K562 (cell line): ENCODE results near the gene RPL22L1. TPM values are rescaled to one million over a fixed set of nuclear protein-coding genes. Genes with fewer than 3 reads are reported as not detected.

ENCODE experiments used
- ARNT ChIP-seq, 2 experiments: fragments of 450-650 bp; IDR thresholded peaks; 2 replicates each; pipeline ENCODE4 v1.6.1; 2016; ENCODE audit warnings: mild to moderate bottlenecking in 1 of 2
- BDP1 ChIP-seq: IDR thresholded peaks from 3 replicates; pipeline ENCODE4 v1.6.1; 2011; ENCODE audit not compliant: insufficient read length, insufficient read depth
- BHLHE40 ChIP-seq: IDR thresholded peaks from 2 replicates; pipeline ENCODE4 v1.6.1; 2011; ENCODE audit warnings: low read length, improper control_type of control experiment
- CTCF ChIP-seq, 3 experiments: IDR thresholded peaks in 2 of 3; conservative IDR thresholded peaks in 1 of 3; 2 replicates each; pipeline ENCODE4 v1.5.1; 2011 to 2012; ENCODE audit warnings: low read length in 3 of 3, mild to moderate bottlenecking in 3 of 3, control low read depth in 2 of 3, improper control_type of control experiment in 1 of 3, inconsistent platforms in 1 of 3, low read depth in 1 of 3, mixed read lengths in 1 of 3, moderate library complexity in 1 of 3; ENCODE audit not compliant: insufficient read depth in 2 of 3
- CXXC5 ChIP-seq: fragments of 250-450 bp; sonication (Bioruptor Pico); IDR thresholded peaks from 2 replicates; pipeline ENCODE4 v1.8.0; 2022; ENCODE audit warnings: inconsistent platforms, mild to moderate bottlenecking, moderate library complexity
- ETV1 ChIP-seq: fragments of 450-650 bp; conservative IDR thresholded peaks from 2 replicates; pipeline ENCODE4 v1.6.1; 2016; ENCODE audit warnings: missing genetic modification characterization, control low read depth, low read depth, missing compliant biosample characterization
- FOXA3 ChIP-seq, 2 experiments: fragments of 450-650 bp in 1 of 2; sonication (generic) in 1 of 2; formaldehyde crosslinking; IDR thresholded peaks in 1 of 2; conservative IDR thresholded peaks in 1 of 2; 2 replicates each; pipeline versions ENCODE4 v1.4.0 to v1.8.0; 2020 to 2022; ENCODE audit warnings: mild to moderate bottlenecking in 2 of 2, missing genetic modification reagents in 1 of 2
- GTF2A2 ChIP-seq: IDR thresholded peaks from 2 replicates; pipeline ENCODE4 v1.6.1; 2016; ENCODE audit warnings: mild to moderate bottlenecking, missing genetic modification characterization, missing compliant biosample characterization
- HCFC1 ChIP-seq: IDR thresholded peaks from 2 replicates; pipeline ENCODE4 v1.6.1; 2012; ENCODE audit warnings: low read depth, low read length, improper control_type of control experiment
- MCM7 ChIP-seq, 2 experiments: fragments of 450-650 bp; IDR thresholded peaks; 2 replicates each; pipeline ENCODE4 v1.6.1; 2016 to 2018
- NBN ChIP-seq: fragments of 450-650 bp; IDR thresholded peaks from 2 replicates; pipeline ENCODE4 v1.6.1; 2016; ENCODE audit warnings: low read depth, mild to moderate bottlenecking
- NRF1 ChIP-seq, 2 experiments: fragments of 450-650 bp; IDR thresholded peaks in 1 of 2; conservative IDR thresholded peaks in 1 of 2; 2 replicates each; pipeline ENCODE4 v1.6.1; 2014; ENCODE audit warnings: mild to moderate bottlenecking in 2 of 2
- POLR2AphosphoS2 ChIP-seq: IDR thresholded peaks from 2 replicates; pipeline ENCODE4 v1.6.1; 2012; ENCODE audit warnings: low read length, improper control_type of control experiment
- SMAD2 ChIP-seq: fragments of 150-350 bp; IDR thresholded peaks from 2 replicates; pipeline ENCODE4 v1.6.1; 2014; ENCODE audit warnings: low read depth, mild to moderate bottlenecking, low read length
- SMAD3 ChIP-seq: fragments of 450-650 bp; formaldehyde crosslinking; conservative IDR thresholded peaks from 2 replicates; pipeline ENCODE4 v1.4.0; 2020; ENCODE audit warnings: mild to moderate bottlenecking
- XRCC3 ChIP-seq: fragments of 450-650 bp; IDR thresholded peaks from 2 replicates; pipeline ENCODE4 v1.6.1; 2017; ENCODE audit warnings: mild to moderate bottlenecking, moderate library complexity
- XRCC4 ChIP-seq: IDR thresholded peaks from one replicate; pipeline ENCODE4 v1.6.1; 2011; ENCODE audit not compliant: insufficient read depth, insufficient read length; ENCODE audit errors: extremely low read depth
- ZFP36 ChIP-seq: fragments of 150-350 bp; IDR thresholded peaks from 2 replicates; pipeline ENCODE4 v1.6.1; 2018; ENCODE audit warnings: low read length, low read depth; ENCODE audit not compliant: partially characterized antibody
- ZNF134 ChIP-seq: fragments of 250-450 bp; sonication (Bioruptor Pico); conservative IDR thresholded peaks from 2 replicates; pipeline ENCODE4 v1.4.0; 2020
- ZNF445 ChIP-seq: fragments of 250-450 bp; sonication (Bioruptor Pico); IDR thresholded peaks from 2 replicates; pipeline ENCODE4 v1.4.0; 2020; ENCODE audit warnings: low read depth, mild to moderate bottlenecking, moderate library complexity
- ZNF780A ChIP-seq: fragments of 250-450 bp; sonication (Bioruptor Pico); IDR thresholded peaks from 2 replicates; pipeline ENCODE4 v1.5.0; 2021; ENCODE audit warnings: mild to moderate bottlenecking
- ZZZ3 ChIP-seq: fragments of 450-650 bp; IDR thresholded peaks from 2 replicates; pipeline ENCODE4 v1.6.1; 2016; ENCODE audit warnings: antibody characterized with exemption, mild to moderate bottlenecking, moderate library complexity
- polyA plus RNA-seq, 8 experiments: library from polyadenylated mRNA; depleted of rRNA in 4 of 8; stranded (reverse) in 5 of 8; unstranded in 3 of 8; fragments of >200 nt; fragmentation: Nextera tagmentation in 2 of 8; fragmentation: Illumina TruSeq in 1 of 8; extraction: Ambion mirVana in 2 of 8; extraction: Trizol in 1 of 8; gene quantifications; 2 replicates each; pipeline versions ENCODE4 v1.2.1 to v1.2.3, GENCODE V29; 2011 to 2014; ENCODE audit warnings: inconsistent platforms in 1 of 8, missing spikeins in 1 of 8
- total RNA-seq, 7 experiments: library from RNA; depleted of rRNA in 6 of 7; stranded (reverse); fragments of >200 nt in 6 of 7; fragmentation: Illumina TruSeq in 2 of 7; extraction: Trizol in 2 of 7; gene quantifications; 2 replicates each; pipeline versions ENCODE4 v1.2.1 to v1.2.3, GENCODE V29; 2011 to 2021; ENCODE audit warnings: low replicate concordance in 1 of 7
- TF ChIP-seq, protein P1 (sequence below): fragments of 250-450 bp; sonication (Bioruptor Pico); IDR thresholded peaks from 2 replicates; pipeline ENCODE4 v1.8.0; 2022; ENCODE audit warnings: inconsistent platforms, mild to moderate bottlenecking, moderate library complexity, borderline replicate concordance

Gene RPL22L1
- total and polyA plus RNA-seq, 9 of the 15 experiments (the other 6 are each of a cell fraction or from before 2014, with no cell fraction given) = 53.9 to 198 (median 108) TPM

DNA sequence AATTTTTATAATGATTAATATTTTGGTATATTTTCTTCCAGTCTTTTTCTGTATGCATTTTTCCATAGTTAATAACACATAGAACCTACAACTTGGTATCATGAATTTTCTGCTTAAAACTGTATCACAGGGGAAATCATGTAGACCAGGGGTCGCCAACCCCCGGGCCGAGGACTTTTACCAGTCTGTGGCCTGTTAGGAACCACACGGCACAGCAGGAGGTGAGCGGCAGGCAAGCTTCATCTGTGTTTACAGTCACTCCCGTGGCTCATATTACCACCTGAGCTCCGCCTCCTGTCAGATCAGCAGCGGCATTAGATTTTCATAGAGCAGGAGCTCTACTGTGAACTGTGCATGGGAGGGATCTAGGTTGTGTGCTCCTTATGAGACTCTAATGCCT is 54.7 kb downstream of the RPL22L1 start (continued):
- no peak for TF ChIP-seq BDP1
- TF ChIP-seq ZFP36 = no peak
- TF ChIP-seq ARNT (IDR thresholded peaks at IDR 0.05) = no peak
- TF ChIP-seq NRF1 (conservative IDR thresholded peaks at IDR 0.05 in 1 of 2, IDR thresholded peaks at IDR 0.05 in 1 of 2) = no peak
- TF ChIP-seq SMAD2 = no peak
- TF ChIP-seq ZZZ3 = no peak
- 0 out of 2 replicates have a peak, but pooled peaks have one; percentile 15 for TF ChIP-seq BHLHE40
- no peak for TF ChIP-seq ZNF780A (CRISPR knock-in tag)
- TF ChIP-seq POLR2AphosphoS2 = no peak
- no peak for TF ChIP-seq SMAD3 (CRISPR knock-in tag)
- no peak for TF ChIP-seq NBN
- TF ChIP-seq XRCC3 = no peak
- TF ChIP-seq ZNF134 (CRISPR knock-in tag) = no peak
- no peak for TF ChIP-seq GTF2A2
- TF ChIP-seq XRCC4 = no peak
- 0 out of 6 replicates have a peak, but pooled peaks of 1 of the 3 experiments have one; percentile 2 for TF ChIP-seq CTCF (IDR thresholded peaks at IDR 0.05 in 2 of 3, conservative IDR thresholded peaks at IDR 0.05 in 1 of 3; ENCODE audit: insufficient read depth in 2 of 3, low read depth in 1 of 3, low read length in 3 of 3)
- TF ChIP-seq, protein P1, sequence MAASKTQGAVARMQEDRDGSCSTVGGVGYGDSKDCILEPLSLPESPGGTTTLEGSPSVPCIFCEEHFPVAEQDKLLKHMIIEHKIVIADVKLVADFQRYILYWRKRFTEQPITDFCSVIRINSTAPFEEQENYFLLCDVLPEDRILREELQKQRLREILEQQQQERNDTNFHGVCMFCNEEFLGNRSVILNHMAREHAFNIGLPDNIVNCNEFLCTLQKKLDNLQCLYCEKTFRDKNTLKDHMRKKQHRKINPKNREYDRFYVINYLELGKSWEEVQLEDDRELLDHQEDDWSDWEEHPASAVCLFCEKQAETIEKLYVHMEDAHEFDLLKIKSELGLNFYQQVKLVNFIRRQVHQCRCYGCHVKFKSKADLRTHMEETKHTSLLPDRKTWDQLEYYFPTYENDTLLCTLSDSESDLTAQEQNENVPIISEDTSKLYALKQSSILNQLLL (CRISPR knock-in tag) = no peak
- TF ChIP-seq CXXC5 (CRISPR knock-in tag) = peak; percentile 43; the same call in 1 of the 2 replicates
- no peak for TF ChIP-seq MCM7 (IDR thresholded peaks at IDR 0.05)
- peak in 1 of 2 experiments; percentile 49; a peak in 2 of 4 replicates for TF ChIP-seq FOXA3 (CRISPR knock-in tag; conservative IDR thresholded peaks at IDR 0.05 in 1 of 2, IDR thresholded peaks at IDR 0.05 in 1 of 2)
- TF ChIP-seq ETV1 (tag) = no peak
- no peak for TF ChIP-seq ZNF445 (CRISPR knock-in tag)
- no peak for TF ChIP-seq HCFC1
